Coronary artery (tissue), 2 donors: Measurements from ENCODE around the gene BRD3OS.

Experiments
- DNase-seq: peaks from one replicate; pipeline ENCODE4 v3.0.0-alpha.2; 2017; ENCODE audit warnings: low spot score
- H3K27ac ChIP-seq, 2 donors: fragments of 200-600 bp; sonication (generic); one replicate each; pipeline ENCODE4 v1.5.1; 2016 to 2019
- H3K4me3 ChIP-seq: fragments of 200-600 bp; sonication (generic); 2 replicates; pipeline ENCODE4 v1.5.1; 2016; ENCODE audit warnings: mild to moderate bottlenecking, moderate library complexity
- CTCF ChIP-seq: fragments of 200-600 bp; sonication (generic); IDR thresholded peaks from one replicate; pipeline ENCODE4 v1.5.1; 2019; ENCODE audit warnings: antibody characterized with exemption

The BRD3OS gene

GRCh38 chr9:134026981-134027380 lies 1.7 kb downstream of the BRD3OS start:
- TF ChIP-seq CTCF, result no peak
- H3K27ac ChIP-seq, result no peak overlapping the region
- no peak for DNase-seq

GRCh38 chr9:134027561-134027960 lies 2.3 kb downstream of the BRD3OS start:
- no peak for DNase-seq
- TF ChIP-seq CTCF, result no peak
- H3K4me3 ChIP-seq, result no peak overlapping the region
- no peak overlapping the region for H3K27ac ChIP-seq

More at GRCh38 chr9:134026981-134027380, 1.7 kb downstream of the BRD3OS start:
- no peak overlapping the region for H3K4me3 ChIP-seq

GRCh38 chr9:134028076-134028475 lies 2.8 kb downstream of the BRD3OS start:
- Histone ChIP-seq H3K27ac (no peak overlapping the region), H3K4me3 (no peak overlapping the region)
- DNase-seq, result no peak
- TF ChIP-seq CTCF, result no peak

GRCh38 chr9:134028575-134029247 lies 3.4 kb downstream of the BRD3OS start:
- no peak overlapping the region for H3K27ac ChIP-seq
- TF ChIP-seq CTCF, result no peak
- no peak overlapping the region for H3K4me3 ChIP-seq
- no peak for DNase-seq

- no peak overlapping the region for H3K4me3 ChIP-seq
- no peak overlapping the region for H3K27ac ChIP-seq
- no peak for DNase-seq
- TF ChIP-seq CTCF, result no peak
Measured at GRCh38 chr9:134029248-134030226, 4.3 kb downstream of the BRD3OS start.

- no peak for TF ChIP-seq CTCF
- no peak for DNase-seq
Measured at GRCh38 chr9:134030821-134031470, 5.7 kb downstream of the BRD3OS start.

More at GRCh38 chr9:134030821-134031470, 5.7 kb downstream of the BRD3OS start:
- no peak overlapping the region for H3K4me3 ChIP-seq
- no peak overlapping the region for H3K27ac ChIP-seq
